ENCODE results near the gene GJC1.

The GJC1 gene

DNA sequence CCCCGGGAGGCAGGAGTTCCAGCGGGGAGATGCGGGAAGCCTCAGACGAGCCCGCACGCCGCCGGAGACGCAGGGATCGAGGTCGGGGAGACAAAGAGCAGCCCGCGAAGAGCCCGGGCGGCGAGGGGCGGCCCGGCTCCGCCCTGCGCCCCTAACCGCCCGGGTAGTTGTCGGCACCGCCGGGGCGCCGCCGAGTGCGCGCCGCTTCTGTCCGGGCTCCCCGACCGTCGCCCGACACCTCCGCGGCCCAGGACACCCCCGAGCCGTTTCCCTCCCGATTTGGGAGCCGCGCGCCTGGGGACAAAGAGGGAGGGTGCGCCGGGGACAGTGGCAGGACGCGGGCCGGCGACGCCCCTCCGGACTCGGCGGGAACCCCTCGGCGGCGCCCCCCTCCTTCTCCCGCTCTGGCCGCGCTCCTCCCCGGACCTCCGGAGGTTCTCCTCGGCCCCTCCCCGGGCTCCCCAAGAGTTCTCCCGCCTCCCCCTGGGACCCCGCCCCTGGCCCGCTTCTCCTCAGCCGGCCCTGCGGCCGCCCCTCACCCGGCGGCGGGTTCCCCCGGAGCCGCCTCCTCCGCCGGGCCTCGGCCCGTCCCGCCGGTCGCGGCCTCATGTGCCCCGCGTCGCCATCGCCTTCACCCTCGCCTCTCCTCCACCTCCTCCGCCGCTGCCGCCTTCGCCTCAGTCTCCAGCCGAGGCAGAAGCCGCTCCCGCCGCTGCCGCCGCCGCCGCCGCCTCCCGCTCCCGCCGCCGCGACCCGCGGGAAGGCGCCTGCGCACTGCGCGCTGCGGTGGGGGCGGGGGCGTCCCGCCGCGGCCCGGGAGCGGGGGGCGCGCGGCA is at the start of gene GJC1:
TSS of gene GJC1 (minus strand) at position 765 of the 836 bp plus-strand sequence. CDS start 24,470 bp downstream, outside the sequence.
- peak in 1 of 2 donors; percentile 52 for DNase-seq

DNA sequence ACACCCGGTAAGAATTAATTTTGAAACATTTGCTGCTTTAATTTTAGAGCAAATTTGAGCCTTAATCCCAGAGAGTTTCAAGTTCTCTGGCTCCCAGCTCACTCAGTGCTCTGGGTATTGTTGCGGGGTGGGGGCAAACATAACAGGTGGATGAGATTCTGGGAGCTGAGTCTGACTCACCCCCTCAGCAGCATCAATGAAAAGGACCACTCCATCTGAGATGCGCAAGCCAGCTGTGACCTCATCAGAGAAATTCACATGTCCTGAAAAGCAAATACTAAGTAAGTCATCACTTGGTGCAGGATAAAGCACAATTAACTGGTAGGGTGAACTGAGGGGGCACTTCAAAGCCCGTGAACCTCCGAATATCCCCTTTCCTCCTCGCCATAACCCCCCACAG is 49.3 kb upstream of the GJC1 start:
- no peak for DNase-seq

DNA sequence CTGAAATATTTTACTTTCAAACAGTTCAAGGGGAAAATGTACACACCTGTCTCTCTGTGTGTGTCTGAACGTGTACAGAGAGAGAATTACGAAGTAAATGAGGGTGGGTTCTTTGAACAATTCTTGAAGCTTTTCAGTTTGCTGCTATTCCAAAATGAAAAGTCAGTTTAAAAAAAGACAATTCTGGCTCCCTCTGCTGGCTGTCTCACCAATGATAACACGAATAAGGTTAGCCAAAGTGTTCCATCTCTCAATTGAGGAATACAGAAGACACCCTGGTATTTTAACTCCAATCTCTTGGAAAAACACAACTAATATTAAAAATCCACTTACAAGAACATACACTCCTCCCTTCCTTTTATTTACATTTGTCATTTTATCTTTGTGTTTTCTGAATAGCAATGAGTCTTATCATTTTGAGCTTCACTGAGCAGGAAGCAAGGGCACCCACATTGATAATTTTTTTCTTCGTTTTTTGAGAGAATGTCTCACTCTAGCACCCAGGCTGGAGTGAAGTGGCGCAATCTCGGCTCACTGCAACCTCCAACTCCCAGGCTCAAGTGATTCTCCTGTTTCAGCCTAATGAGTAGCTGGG is 48.6 kb upstream of the GJC1 start:
- DNase-seq: no peak

DNA sequence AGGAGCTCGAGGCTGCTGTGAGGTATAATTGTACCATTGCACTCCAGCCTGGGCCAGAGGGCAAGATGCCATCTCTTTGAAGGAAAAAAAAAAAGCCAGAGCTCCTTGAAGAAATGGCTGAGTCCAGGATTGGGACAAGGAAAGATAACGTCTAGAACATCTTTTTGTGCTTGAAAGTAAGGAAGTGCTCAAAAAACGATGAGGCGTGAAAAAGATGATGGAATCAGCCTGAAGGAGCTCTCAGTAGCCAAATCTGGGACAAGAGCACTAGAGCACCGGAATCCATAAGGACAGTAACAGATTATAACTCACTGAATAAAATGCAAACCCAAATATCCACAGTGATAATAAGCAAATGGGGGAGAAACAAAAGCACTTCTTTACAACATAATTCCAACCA is 47.0 kb upstream of the GJC1 start:
- DNase-seq: no peak

DNA sequence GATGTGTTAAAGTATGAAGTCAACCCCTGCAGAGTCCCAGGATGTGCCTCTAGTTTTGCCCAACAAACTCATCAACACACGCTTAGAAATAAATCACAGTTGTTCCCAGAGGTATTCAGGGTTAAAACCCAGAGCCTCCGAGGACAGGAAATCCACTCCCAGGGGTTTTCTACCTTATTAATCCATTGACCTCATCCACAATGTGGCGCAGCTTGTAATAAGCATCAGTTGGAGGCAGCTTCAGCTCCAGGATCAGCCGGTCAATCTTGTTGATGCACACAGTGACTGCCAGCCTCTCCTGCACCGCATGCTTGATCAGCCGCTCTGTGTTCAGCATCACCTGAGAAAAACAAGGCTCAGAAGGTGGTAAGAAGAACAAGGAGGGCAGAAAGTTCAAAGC is 45.7 kb upstream of the GJC1 start:
- no peak for DNase-seq

DNA sequence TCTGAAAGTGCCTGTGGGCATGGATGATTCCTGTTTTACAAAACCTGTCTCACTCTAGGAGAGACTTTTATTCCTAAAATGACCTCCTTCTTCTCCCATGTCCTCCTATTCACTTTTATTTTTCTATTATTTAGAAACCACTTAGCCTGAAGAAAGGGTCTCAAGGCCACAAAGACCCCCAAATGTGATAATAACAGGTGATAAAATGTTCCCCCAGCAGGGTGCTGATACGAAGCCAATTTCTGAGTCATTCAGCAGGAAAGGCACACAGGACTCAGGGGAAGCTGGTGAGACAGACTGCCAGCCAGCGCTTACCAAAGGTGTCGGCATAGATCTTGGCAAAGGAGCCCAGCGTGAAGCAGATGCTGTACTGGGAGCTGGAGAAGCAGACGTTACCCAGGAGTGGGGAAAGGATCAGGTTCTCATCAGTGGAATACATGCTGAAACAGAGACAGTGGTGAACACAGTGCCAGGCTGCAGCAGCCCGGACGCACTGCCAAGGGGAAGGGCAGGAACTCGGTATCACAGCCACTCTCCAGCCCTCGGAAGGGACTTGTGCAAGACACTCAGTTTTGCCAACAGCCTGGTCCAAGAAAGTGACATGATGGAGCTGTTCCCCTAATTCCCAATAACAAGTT is 42.2 kb upstream of the GJC1 start:
- no peak for DNase-seq

DNA sequence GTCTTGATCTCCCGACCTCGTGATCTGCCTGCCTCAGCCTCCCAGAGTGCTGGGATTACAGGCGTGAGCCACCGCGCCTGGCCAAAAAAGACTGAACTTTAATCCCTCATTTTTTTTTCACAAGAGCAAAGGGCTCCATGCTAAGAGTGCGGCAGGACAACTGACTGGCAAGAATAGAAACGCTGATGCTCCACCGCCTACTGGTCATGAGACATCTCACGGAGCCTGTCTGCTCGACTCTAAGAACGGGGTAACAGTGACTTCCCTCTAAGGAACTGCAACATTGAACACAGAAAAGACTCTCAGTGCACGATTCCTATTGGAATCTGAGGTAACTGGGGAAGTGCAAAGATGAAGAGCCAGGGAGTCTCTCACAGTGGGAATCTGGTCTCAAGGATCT is 41.5 kb upstream of the GJC1 start:
- DNase-seq: no peak

DNA sequence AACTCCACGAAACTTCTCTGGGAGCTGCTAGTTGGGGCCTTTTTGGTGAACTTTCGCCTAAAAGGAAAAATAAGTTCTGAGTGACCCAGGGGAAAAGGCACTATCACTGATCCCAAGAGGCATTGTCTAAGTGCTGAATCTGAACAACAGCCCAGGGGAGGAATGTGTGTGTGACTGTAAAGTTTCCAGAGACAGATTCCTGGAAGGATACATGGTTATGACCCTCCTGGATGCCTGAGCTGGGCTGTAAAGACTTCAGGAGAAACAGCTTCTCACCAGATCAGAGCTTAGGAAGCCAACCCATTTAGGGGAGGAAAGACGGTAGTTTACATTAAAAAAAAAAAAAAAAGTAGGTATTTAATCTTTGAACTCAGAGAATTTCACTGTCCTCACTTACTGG is 37.8 kb upstream of the GJC1 start:
- DNase-seq: no peak

DNA sequence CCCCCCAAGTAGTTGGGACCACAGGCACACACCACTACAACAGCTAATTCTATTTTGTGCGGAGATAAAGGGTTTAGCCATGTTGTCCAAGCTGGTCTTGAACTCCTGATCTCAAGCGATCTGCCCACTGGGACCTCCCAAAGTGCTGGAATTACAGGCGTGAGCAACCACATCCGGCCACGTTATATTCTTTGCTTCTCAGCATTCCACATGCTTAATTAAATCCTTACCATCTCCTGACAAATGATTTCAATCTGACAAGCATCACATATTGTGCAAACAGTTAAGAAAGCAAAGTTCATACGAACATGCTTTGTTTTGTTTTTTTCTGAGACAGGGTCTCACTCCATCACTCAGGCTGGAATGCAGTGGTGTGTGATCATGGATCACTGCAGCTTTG is 35.8 kb upstream of the GJC1 start:
- no peak for DNase-seq

DNA sequence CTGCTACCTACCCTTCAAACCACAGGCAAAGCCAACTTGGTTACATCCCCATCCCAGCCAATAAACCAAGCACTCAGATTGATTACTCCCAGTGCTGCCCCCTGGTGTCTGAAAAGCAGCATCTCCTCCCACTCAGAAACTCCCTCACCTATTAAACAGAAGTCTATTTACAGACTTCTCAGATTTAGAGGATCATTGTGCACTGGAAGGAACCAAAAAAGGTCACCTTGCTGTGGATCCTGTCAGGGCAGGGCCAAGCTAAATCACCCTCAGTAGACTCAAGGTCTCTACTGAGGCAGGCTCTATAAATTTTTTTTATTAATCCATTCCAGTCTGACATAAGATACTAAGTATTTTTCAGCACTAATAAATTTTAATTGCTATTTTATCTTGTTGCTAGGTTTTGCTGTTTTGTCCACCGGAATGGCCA is 35.2 kb upstream of the GJC1 start:
- peak; percentile 8 to 34 for DNase-seq

DNA sequence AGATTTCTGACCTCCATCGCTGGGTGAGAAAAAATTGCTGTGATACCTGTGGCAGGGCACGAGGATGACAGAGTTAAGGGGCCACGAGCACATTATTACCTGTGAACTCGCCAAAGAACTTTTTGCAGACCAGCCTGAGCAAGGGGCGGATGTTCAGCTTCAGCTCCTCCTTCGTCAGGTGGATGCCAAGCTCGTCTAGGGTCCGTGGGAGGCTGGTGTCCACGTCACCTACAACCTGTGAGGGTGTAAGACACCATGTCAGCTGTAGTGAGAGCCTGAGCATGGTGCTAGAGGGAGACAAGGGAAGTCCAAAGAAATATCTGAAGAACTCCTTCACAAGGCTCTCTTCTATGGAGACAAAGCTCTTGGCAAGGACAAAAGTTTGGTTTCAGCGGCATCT is 34.7 kb upstream of the GJC1 start:
- no peak for DNase-seq

DNA sequence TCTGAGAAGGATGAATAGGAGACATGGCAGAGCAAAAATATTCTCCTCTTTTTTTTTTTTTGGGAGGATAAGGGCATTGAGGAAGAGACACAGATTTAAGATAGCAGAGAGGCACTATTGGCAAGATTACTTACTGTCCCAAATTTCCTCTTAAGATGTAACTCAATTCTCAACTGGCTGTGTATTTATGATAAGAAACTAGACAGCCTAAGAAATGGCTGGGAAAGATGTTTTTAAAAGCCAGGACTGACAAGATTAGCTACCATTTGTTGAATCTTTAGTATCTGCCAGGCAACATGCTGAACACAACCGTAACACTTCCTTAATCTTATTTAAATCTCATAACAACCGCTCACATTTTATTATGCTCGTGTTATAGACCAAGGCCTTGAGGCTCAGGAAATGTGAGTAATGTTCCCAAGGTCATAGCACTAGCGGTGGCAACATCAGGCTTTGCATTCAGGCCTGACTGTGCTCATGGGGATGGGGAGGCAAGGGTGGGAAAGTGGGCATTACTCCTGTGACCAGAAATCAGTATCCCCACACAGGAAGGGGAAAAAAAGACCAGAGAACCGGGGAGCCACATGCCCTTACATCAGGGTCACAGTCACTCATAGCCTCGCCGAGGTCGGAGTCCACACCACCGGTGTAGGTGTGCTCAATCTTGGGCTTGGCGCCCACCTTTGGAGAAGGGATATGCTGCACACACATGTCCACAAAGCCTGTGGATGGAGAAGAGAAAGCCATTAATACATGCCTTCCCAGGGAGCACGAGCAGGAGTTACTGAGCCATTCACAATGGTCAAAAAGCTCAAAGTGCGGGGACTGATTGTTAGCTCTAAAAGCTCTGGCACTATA is 33.2 kb upstream of the GJC1 start:
- no peak for DNase-seq

DNA sequence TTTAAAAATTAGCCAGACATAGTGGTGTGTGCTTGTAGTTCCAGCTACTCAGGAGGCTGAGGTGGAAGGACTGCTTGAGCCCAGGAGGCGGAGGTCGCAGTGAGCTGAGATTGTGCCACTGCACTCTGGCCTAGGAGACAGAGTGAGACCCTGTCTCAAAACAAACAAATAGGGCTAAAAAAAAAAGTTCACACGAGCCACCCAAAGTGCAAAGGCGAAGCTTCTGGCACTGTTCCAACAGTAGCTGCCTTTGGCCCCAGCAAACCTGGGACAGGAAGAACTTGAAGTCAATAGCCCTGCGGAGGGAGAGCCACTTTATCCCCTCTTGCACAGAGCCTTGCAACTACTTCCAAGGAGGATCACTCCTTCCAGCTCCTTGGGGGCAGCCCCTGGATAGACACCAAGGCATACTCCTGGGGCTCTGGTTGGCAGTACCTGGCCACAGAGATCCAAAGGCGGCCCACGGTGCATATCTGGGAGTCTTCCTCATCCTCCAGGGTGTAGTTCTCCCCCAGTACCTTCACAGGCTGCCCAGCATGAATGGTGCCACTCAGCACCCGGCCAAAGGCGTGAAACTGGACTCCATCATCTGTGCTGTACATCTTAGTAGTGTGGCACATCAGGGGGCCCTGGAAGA is 32.3 kb upstream of the GJC1 start:
- no peak for DNase-seq

DNA sequence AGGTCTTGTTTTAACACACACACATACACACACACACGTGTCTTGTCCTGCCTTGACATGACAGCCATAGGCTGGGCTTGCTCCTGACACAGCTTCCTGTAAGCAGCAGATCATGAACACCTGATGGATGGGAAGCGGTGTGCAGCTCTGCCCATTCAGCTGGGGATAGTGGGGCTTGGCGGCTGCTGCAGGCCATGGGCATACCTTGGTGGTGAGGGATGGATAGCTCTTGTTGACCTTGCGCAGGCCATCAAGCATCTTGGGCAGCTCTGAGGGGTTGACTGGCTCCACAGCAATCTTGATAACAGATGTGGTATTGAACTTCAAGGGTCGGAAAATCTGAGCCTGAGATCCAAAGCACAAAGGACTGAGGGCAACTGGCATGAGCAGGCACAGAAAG is 29.6 kb upstream of the GJC1 start:
- DNase-seq: no peak

DNA sequence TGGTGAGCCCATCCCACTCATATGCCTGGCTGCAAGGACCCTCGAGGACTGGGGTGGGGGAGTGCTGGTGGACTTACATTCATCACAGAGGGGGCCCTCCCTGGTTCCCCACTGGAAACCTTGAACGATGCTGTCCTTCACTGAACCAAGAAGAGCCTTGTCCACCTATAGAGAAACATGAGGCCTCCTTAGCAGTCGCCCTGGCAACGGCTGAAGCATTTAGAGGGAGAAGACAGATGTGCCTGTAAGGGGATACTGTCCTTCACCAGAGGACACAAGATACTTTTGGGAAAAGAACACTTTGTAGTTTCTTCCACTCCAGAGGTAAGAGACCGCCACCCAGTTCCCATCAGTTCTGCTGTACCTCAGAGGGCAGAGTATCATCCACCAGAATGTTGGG is 24.1 kb upstream of the GJC1 start:
- no peak for DNase-seq

DNA sequence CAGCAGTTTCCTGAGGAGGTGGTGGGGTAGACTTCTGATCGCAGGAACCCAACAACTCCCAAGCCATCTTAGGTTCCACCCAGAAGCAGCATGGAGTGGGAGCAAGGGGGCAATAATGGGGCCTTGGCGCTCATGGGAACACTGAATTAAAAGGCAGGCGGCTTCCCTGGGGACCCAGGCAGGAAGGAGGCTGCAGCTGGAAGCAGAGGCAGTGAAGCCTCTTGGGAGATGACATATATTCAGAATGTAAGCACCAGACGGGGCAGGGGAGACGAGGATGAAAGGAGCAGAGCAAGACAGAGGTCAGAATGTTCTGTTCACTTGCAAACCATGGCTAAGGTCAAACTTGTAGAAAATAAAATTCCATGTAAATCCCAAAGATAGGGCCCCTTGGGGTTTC is 20.5 kb upstream of the GJC1 start:
- no peak for DNase-seq

DNA sequence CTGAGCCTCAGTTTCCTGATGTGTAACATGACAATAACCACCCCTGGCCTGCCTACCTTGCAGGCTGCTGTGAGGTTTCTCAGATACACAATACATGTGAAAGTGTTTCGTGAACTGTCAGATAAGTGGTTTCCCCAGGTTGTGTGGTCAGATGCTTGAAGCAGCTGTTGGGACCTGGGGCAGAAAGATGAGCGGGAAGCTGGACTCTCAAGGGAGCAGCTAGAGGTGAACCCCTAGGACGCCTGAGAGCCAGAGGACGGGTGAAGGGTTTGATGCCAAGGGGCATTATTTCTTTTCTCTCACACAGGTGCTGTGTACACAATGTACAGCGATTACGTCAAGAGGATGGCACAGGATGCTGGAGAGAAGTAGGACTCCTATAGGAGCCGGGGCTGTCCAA is 19.9 kb upstream of the GJC1 start:
- no peak for DNase-seq

DNA sequence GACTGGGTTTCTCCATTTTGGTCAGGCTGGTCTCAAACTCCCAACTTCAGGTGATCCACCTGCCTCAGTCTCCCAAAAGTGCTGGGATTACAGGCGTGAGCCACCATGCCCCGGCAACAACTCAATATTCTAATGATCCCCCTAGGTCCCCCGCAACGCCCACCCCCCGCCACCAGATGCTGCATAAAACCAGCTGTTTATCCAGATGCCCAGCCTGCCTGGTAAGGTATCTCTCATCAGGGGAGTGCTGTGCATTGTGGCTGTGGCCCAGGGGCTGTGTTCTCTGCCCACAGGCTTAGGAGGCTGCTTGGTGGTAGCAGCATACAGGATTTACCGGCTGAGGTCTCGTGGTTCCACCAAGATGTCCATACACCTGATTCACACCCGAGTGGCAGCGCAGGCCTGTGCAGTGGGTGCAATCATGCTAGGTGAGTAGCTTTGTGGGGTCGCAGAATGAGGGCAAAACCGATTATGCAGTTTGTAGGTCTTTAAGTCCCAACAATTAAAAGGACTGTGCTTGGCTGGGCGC is 18.9 kb upstream of the GJC1 start:
- no peak for DNase-seq

DNA sequence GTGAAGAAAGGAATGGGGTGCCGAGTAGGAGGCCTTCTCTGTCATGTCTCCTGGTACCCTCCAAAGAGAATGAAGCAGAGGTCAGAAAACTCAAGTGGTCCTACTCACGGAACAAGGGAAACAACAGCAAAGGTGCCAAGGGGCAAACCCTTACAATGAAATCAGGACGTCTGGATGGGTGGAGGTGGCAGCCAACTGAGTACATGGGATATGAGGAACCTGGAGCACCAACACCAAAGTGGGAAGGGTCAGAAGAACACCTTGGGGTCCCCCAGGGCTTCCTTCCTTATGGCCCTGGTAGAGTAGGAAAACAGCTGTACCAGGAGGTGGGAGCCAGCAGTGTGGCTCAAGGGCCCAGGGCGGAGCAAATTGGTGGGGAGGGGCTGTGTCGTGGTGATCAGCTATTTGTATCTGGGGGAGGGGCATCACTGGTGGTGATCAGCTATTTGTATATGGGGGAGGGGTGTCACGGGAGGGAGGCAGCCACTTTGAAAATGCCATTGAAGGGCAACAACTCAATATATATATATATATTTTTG is 18.2 kb upstream of the GJC1 start:
- DNase-seq: no peak

DNA sequence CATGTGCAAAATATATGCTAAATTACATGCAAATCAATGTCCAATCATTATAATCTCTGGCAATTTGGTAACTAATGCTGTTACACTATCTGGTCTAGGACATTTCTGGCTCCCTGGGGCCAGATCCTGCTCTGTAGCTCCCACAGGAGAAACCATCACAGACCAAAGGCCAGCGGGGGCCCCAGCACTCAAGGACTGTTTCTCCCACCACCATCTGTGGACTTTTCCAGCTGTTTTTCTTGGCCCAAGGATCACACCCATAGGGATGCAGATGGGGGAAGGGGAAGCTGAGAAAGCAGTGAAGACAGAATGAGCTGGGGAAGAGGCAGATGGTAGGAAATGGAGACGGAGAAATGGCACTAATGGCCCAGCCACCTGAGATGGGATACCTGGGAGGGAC is 17.5 kb upstream of the GJC1 start, which contains the start of gene HIGD1B:
TSS of gene HIGD1B (plus strand) at position 298 of the 400 bp plus-strand sequence. CDS start 270 bp downstream, outside the sequence.
- DNase-seq: no peak

DNA sequence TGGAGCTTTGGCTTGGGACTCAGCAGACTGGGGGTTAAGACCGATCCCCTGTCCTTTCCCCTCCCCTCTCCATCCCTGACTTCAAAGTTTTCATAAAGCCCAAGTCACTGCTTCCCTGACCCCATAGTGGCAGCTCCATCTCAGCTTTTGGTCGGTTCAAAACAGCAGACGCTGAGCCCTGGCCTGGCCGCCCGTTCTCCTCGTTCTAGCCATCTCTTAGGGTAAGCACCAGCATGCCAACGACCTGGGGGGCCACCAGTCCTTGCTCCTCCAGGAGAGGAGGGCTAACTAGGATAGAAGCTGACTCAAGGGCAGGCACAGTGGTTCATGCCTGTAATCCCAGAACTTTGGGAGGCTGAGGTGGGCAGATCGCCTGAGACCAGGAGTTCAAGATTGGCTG is 16.1 kb upstream of the GJC1 start:
- no peak for DNase-seq

DNA sequence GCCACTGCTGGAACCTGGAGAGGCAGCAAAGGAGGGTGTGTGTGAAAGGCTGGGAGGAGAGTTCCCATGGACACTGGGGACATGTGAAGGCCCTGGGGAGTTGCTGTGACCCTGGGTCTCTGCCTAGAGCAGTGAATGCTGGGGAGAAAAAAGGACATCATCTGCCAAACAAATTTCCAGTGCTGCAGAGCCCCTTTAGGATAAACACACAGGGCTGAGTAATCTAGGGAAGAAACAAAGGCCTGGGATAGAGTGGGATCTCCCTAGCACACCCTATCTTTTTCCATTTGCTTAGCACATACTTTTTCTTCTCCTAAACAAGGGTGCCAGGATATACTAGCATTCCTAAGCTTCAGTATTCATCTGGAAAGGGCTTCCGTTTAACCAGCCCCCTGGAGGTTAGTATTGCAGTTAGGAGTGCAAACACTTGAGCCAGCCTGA is 14.3 kb upstream of the GJC1 start:
- no peak for DNase-seq
